HG03469 (cell line): ENCODE results near the gene FAM53A.

ENCODE experiments used
- ATAC-seq: cut with Tn5 transposase; IDR thresholded peaks from one replicate; pipeline ENCODE4 v1.9.1; 2021; ENCODE audit warnings: mild to moderate bottlenecking, moderate library complexity, moderate number of reproducible peaks; ENCODE audit not compliant: unreplicated experiment

The FAM53A gene, protein sequence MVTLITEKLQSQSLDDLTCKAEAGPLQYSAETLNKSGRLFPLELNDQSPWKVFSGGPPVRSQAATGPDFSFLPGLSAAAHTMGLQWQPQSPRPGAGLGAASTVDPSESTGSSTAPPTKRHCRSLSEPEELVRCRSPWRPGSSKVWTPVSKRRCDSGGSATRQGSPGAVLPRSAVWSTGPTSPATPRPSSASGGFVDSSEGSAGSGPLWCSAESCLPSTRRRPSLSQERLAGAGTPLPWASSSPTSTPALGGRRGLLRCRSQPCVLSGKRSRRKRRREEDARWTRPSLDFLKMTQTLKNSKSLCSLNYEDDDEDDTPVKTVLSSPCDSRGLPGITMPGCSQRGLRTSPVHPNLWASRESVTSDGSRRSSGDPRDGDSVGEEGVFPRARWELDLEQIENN

DNA sequence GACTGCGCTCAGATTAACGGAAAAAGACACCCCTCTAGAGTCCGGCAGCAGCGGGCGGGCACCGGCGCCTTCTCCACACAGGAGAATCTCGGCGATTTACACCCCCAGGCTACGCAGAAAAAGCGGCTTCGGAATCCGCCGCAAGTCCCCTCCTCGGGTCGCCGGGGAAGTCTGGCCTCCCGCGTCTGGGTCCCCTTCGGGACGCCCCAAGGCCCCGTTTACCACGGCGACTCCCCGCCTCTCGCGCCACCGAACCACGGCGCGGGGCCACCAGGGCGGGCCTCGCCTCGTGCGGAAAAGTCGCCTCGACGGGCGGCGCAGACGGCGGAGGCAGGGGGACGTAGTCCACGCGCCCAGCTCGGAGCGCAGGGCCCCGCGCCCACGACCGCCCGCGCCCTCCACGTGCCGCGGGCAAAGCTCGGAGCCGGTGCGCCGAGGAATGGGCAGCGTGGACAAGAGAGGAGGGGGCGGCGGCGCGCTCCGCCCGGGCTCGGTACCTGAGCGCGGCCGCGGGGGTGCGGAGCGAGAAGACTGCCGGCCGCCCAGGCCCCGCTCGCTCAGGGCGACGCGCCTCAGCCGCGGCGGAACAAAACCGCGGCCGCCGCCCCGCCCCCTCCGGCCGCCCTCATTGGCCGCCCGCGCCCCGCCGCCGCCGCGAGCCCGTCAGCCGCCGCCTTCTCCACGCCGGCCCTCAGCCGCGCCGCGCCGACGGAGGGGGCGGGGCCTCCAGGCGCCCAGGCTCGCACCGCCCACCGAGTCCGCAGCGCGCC lies at the start of gene FAM53A:
Gene FAM53A (minus strand): TSS at position 578 of the 770 bp plus-strand sequence. CDS start 15,572 bp downstream, outside the sequence.
- peak; percentile 59 for ATAC-seq

GRCh38 chr4:1732911-1733310 lies 48.8 kb upstream of the FAM53A start:
- ATAC-seq = no peak

DNA sequence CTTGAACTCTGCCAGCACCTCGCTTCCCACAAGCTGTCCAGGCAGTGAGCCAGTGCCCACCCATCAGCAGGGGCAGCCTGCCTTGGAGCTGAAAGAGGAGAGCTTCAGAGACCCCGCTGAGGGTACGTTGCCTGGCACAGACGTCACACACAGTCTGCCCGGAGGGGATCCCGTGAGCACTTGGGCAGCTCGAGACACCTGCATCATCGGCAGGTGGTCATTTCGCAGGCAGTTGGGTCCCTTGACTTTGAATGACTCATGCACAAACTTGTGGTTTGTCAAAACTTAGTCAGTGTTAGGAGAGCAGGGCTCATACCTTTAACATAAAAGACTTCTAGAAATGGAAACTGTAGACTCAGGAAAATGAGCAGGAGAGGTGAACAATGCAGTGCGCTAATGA lies 47.1 kb upstream of the FAM53A start:
- ATAC-seq = no peak

DNA sequence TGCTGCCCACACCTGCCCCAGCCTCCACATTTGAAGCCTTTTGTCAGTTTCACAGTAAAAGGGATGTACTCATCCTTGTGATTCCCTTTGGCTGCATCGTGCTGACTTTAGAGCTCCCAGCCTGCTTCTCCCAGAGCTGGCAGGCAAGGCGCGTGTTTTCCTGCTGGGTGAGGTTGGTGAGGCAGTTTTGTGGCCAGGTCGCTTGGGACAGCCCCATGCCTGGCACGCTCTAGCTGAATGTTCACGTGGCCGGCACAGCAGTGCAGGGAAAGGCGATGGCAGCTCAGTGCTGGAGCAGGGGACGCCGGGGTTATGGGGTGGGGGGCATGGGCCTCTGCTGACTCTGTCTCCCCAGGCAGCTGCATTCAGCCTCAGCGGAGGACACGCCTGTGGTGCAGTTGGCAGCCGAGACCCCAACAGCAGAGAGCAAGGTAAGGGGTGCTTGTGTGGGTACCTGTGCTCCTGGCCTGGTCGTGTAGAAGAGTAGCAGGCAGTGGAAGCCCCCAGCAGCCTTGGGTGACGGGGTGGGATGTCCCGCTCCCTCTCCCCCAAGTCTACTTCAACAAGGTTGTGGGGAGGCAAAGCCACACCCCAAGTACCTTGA lies 46.5 kb upstream of the FAM53A start:
- no peak for ATAC-seq

DNA sequence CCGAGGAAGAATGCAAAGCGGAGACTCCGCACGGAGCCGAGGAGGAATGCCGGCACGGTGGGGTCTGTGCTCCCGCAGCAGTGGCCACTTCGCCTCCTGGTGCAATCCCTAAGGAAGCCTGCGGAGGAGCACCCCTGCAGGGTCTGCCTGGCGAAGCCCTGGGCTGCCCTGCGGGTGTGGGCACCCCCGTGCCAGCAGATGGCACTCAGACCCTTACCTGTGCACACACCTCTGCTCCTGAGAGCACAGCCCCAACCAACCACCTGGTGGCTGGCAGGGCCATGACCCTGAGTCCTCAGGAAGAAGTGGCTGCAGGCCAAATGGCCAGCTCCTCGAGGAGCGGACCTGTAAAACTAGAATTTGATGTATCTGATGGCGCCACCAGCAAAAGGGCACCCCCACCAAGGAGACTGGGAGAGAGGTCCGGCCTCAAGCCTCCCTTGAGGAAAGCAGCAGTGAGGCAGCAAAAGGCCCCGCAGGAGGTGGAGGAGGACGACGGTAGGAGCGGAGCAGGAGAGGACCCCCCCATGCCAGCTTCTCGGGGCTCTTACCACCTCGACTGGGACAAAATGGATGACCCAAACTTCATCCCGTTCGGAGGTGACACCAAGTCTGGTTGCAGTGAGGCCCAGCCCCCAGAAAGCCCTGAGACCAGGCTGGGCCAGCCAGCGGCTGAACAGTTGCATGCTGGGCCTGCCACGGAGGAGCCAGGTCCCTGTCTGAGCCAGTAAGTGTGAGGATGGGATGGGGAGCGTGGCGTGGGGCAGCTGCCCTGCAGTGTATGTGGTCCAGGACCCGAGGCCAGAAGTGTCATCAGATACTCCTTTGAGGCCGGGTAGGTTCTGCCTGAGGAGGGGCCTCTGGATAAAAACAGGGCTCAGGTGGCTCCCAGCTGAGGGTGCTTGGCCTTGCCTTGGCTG lies 44.2 kb upstream of the FAM53A start:
- no peak for ATAC-seq

DNA sequence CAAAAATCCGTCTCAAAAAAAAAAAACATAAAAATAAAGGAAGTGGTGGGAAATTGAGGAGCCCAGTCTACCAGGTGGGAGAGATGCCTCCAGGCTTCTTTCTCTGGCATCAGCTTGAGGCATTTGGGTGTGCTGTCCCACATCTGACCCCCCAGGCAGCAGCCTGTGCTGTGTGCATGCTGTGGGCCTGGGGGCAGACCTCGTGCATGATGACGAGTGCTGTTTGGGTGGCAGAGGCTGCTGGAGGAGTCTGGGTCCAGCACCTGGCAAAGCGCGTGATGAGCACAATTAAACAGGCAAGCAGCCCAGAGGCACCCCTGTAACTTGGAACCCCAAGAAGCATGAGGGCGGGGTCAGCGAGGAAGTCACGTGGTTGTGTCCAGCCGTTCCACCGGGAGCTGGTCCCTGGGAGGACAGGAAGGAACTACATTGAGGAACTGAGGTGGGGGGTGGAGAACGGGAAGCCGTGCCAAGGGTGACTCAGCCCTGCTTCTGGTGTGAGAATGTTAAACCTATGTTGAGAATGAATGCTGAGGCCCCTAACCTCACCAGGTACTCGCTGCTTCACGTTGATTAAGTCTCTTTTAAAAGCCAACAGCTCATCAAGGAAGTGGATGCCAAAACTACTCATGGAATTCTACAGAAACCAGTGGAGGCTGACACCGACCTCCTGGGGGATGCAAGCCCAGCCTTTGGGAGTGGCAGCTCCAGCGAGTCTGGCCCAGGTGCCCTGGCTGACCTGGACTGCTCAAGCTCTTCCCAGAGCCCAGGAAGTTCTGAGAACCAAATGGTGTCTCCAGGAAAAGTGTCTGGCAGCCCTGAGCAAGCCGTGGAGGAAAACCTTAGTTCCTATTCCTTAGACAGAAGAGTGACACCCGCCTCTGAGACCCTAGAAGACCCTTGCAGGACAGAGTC lies 43.3 kb upstream of the FAM53A start:
- ATAC-seq = no peak

GRCh38 chr4:1726146-1726934 lies 42.2 kb upstream of the FAM53A start:
- ATAC-seq = no peak

DNA sequence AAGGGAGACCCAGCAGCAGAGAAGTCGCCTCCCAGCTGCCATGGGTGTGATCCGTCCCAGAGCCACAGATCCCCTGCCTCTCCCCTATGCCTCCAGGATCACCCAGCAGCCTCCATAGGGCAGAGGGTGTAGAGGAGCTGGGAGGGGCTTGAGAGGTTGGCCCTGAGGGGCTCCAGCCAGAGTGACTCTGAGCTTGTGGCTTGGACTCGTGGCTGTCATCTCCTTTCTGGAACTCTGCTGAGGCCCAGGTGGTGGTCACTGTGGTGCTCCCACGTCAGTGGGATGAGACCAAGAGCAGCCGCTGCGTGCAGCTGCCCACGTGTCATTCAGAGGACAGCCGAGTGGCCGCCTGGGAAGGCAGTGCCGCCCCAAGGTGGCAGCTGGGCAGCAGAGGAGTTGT lies 41.4 kb upstream of the FAM53A start:
- ATAC-seq = no peak

DNA sequence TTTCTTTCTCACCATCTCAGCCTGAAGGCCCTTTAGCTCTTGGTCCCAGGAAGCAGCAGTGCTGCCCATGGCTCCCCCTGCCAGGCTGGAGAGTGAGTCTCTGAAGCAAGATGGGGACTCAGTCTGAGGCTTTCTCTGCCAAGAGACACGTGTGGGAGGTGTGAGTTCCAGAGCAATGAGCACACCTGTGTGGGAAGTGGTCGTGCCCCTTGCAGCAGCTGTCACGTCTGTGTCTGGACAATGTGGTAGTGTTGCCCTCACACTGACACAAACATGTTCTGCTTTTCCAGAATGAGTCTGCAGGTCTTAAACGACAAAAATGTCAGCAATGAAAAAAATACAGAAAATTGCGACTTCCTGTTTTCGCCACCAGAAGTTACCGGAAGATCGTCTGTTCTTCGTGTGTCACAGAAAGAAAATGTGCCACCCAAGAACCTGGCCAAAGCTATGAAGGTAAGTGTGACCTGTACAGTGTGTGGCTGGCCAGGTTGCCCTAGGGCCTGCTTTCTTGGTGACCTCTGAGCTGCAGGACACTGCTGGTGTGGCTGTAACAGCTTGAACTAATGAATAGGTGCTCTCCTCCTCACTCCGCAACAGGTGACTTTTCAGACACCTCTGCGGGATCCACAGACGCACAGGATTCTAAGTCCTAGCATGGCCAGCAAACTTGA lies 39.2 kb upstream of the FAM53A start:
- no peak for ATAC-seq

DNA sequence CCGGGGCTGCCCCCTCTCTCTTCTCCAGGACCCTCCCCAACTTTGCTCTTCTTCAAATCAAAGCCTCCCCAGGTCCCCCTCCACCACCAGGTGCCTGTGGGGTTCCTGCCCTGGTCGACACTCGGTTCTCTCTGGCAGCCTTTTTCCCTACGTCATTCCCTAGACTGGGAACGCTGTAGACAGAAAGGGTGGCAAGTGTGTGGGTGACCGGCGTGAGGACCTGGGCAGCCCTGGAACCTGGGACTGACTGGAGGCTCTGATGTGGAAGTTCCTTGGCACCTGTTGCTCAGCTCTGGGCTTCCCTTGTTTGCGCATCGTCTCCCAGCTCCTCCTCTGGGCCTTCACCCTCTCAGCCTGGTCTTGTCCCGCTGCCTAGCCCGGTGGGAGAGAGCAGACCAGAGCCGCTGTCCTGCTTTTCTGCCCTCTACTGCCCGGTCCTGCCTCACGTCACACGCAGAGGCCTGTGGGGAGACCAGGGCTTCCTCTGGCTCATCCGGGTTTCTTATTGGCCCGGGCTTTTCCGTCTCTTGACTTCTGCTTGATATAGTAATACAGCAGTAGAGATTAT lies 38.5 kb upstream of the FAM53A start:
- no peak for ATAC-seq

- ATAC-seq = no peak
These were observed 37.8 kb upstream of the FAM53A start for GRCh38 chr4:1721666-1722550.

DNA sequence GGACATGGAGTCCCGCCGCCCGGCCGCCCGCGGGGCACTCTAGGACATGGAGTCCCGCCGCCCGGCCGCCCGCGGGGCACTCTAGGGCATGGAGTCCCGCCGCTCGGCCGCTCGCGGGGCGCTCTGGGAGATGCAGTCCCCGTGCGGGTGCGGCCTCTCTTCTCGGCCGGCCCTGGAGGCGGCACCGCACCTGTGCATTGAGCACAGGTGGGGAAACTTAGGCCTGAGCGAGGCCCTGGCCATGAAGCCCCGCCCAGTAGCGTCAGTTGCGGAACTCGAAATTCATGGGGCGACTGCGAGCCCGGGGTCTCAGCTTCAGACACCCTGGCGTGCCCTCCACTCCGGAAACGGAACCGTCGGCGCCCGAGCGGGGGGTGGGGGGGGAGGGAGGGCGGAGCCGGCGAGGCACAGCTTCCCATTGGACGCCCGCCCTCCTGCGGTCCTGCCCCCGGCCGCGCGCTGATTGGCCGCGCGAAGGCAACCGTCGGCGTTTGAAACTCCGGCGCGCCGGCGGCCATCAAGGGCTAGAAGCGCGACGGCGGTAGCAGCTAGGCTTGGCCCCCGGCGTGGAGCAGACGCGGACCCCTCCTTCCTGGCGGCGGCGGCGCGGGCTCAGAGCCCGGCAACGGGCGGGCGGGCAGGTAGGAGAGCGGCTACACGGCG lies 37.0 kb upstream of the FAM53A start, which contains the start of the genes TACC3 and TMEM129:
Gene TACC3 (plus strand): TSS at position 519 of the 663 bp plus-strand sequence. CDS start 1,901 bp downstream, outside the sequence.
Gene TMEM129 (minus strand): TSS at position 321 of the 663 bp plus-strand sequence. CDS start 486 bp downstream, outside the sequence.
- peak; percentile 53 for ATAC-seq

GRCh38 chr4:1720163-1720983 lies 36.3 kb upstream of the FAM53A start:
- ATAC-seq = peak; percentile 2

- ATAC-seq = no peak
These were observed 34.2 kb upstream of the FAM53A start for GRCh38 chr4:1718095-1718850.
